HAP-1 (cell line): ENCODE data around the gene FAM76B.
"Not testable (repeated sequence)": the region's sequence is repeated elsewhere in the genome, so short reads cannot be mapped to it uniquely, and the experiment has no call there.

ENCODE experiments used
- DNase-seq, 2 experiments: peaks; one replicate each; pipeline ENCODE4 v3.0.0-alpha.2; 2016 to 2020; ENCODE audit warnings: low spot score in 2 of 2
- H3K27me3 ChIP-seq: fragments of 250-450 bp; sonication (Bioruptor Pico); 2 replicates; pipeline ENCODE4 v1.5.1; 2020; ENCODE audit warnings: low read depth, mild to moderate bottlenecking, moderate library complexity
- H3K36me3 ChIP-seq: fragments of 250-450 bp; sonication (Bioruptor Pico); replicated peaks from 2 replicates; pipeline ENCODE4 v1.5.1; 2020; ENCODE audit warnings: mild to moderate bottlenecking
- H3K4me1 ChIP-seq: fragments of 250-450 bp; sonication (Bioruptor Pico); 2 replicates; pipeline ENCODE4 v1.5.1; 2020; ENCODE audit warnings: mild to moderate bottlenecking
- H3K4me3 ChIP-seq: fragments of 250-450 bp; sonication (Bioruptor Pico); 2 replicates; pipeline ENCODE4 v1.5.1; 2020; ENCODE audit warnings: mild to moderate bottlenecking, moderate library complexity
- H3K9me3 ChIP-seq: fragments of 250-450 bp; sonication (Bioruptor Pico); 2 replicates; pipeline ENCODE4 v1.5.1; 2020; ENCODE audit warnings: mild to moderate bottlenecking, moderate library complexity
- in situ Hi-C: fragments of 300-500 bp; cut with MboI; formaldehyde crosslinking; loops from 3 replicates; pipeline ENCODE4 v1.14.3; 2020; ENCODE audit warnings: low sequenced_read_pairs, inconsistent platforms, mixed read lengths

Gene FAM76B

DNA sequence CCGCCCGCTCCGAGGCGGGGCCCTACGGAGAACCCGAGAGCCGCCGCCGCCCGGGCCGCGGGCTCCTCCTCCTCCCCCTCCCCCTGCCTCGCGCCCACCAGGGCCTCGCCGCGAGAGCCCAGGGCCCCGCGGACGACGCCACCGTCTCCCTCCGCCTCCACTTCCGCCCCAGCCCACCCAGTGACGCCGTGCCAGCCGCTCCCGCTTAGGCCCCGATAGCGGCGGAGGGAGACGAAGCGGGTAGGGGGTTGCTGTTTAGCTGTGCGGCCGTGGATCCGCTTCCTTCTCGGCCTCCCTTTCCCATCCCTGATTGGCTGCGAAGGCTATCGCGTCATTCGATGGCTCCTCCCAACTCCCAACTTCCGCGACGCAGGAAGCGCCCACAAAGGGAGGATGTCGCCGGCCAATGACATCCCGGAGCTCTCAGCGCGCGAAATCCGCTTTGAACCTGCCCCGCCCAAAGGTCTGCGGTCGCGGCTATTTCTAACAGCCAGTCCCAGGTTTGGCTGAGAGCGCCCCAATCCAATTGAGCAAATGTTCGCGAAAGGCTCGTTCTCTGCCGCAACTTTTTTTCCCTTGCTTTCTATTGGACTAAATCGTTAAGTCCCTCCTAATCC, at the start of gene FAM76B:
Gene FAM76B, minus strand, starts transcription at position 277 of the 617 bp plus-strand sequence. CDS start 304 bp downstream, outside the sequence.
- in situ Hi-C loops, result no loop called here
- Histone ChIP-seq H3K4me3 (peak within 1 kb of the TSS; percentile 88), H3K27me3 (no peaks in the 10 kb centered on the region), H3K4me1 (peaks cover 19% of the 10 kb centered on the region), H3K9me3 (no peaks in the 10 kb centered on the region), H3K36me3 (peaks cover 28% of the 10 kb centered on the region)
- peak; percentile 97 for DNase-seq

DNA sequence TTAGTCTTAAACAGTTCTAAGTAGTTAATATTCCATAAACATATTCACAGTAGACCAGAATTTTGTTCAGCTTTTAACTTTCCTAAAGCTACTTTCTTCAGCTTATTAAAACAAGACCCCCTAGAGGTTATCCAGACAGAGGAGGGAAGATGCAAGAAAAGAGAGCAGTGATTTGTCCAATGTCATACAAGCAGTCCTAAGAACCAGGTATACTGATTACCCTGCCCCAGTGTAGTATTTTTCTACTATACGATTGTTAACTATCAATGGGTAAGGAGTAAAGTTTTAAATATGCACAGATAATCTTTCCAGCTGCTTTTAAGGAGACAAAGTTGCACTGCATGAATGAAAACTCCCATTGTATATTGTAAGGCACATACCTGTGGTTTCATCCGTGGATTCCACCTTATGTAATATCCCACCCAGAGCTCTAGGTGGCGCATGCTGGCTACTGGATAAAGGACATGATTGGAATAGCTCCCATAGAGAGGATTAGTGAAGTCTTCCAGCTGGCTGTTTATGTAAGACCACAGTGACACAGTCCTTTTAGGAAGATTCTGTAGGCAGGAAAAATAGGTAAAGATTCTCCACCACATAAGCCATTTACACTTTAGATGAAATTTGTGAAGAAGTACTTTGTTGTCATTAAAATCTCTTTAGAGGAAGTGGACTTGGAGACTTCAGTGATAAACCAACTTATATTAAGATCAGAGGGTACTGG, 46.3 kb upstream of the FAM76B start:
- no peak overlapping the region for H3K4me3 ChIP-seq
- H3K9me3 ChIP-seq, result no peaks in the 10 kb centered on the region
- H3K36me3 ChIP-seq, result peaks cover 58% of the 10 kb centered on the region
- H3K4me1 ChIP-seq, result no peaks in the 10 kb centered on the region
- in situ Hi-C loops, result loop anchor here (25.0 kb wide), 1 partner anchor 551 kb away; the partner anchor contains the start of genes CCDC82 and JRKL
- no peaks in the 10 kb centered on the region for H3K27me3 ChIP-seq
- peak; percentile 80 to 89 for DNase-seq

DNA sequence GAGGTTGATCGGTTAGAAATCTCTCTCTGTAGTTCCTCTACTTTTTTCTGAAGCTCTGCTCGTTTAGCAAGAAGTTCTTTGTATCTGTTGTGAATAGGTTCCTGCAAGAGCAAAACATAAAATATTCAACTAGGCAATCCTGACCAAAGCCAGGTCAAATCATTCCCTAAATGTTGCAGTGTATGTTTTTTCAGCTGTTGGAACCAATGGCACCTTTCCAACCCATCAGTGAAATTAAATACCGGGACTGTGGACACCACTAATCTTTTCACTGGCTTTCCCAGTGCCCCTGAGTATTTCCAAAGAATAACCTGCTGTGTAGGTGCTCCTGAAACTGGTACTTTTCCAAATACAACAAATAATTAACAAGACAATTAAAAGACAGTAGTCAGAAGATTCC, 45.8 kb upstream of the FAM76B start:
- H3K27me3 ChIP-seq, result no peaks in the 10 kb centered on the region
- in situ Hi-C loops, result loop anchor here (25.0 kb wide), 1 partner anchor 552 kb away; the partner anchor contains the start of genes CCDC82 and JRKL
- H3K4me1 ChIP-seq, result no peaks in the 10 kb centered on the region
- no peak overlapping the region for H3K4me3 ChIP-seq
- DNase-seq, result no peak
- H3K36me3 ChIP-seq, result peaks cover 57% of the 10 kb centered on the region
- H3K9me3 ChIP-seq, result no peaks in the 10 kb centered on the region

DNA sequence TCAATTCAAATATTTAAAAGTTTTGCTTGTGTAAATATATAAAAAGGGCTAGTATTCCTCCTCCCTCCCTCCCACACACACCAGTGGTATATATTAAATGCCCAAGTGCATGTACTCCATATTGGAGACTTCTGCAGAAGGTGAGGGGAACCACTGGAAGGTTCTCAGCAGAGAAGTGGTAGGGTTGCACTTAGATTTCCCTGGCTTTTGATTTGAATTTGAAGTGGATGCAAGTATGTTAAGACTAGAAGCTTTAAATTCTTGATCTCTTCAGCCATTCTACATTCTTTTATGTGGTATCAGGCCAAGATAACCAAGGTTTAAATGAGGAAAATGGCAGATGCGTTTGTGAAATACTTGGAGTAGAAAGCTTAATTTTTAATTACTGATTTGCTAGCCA, 43.8 kb upstream of the FAM76B start:
- in situ Hi-C loops, result loop anchor here (25.0 kb wide), 1 partner anchor 554 kb away; the partner anchor contains the start of genes CCDC82 and JRKL
- Histone ChIP-seq H3K4me3 (no peak overlapping the region), H3K4me1 (no peaks in the 10 kb centered on the region), H3K36me3 (peaks cover 61% of the 10 kb centered on the region), H3K9me3 (no peaks in the 10 kb centered on the region), H3K27me3 (no peaks in the 10 kb centered on the region)
- DNase-seq, result no peak

DNA sequence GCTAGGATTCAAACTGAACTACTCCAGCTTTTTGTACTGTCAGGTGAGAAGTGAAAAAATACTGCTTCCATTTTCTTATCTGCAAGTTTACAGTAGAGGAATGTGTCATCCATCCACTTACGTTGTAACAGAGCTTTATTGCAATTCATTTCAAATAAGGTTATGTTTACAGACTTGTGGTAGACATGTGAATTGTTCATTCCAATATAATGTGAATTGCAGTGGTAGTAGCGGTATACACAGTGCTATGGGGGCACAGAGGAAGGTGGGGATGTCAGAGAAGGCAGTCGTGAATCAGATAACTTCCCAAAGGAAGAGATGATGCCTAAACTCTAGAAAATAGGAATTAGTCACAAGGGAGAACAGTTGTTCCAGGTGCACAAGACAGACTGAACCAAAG, 43.2 kb upstream of the FAM76B start:
- Histone ChIP-seq H3K4me1 (no peaks in the 10 kb centered on the region), H3K4me3 (no peak overlapping the region), H3K36me3 (peaks cover 56% of the 10 kb centered on the region), H3K9me3 (no peaks in the 10 kb centered on the region), H3K27me3 (no peaks in the 10 kb centered on the region)
- no peak for DNase-seq
- in situ Hi-C loops, result loop anchor here (25.0 kb wide), 1 partner anchor 555 kb away; the partner anchor contains the start of genes CCDC82 and JRKL

DNA sequence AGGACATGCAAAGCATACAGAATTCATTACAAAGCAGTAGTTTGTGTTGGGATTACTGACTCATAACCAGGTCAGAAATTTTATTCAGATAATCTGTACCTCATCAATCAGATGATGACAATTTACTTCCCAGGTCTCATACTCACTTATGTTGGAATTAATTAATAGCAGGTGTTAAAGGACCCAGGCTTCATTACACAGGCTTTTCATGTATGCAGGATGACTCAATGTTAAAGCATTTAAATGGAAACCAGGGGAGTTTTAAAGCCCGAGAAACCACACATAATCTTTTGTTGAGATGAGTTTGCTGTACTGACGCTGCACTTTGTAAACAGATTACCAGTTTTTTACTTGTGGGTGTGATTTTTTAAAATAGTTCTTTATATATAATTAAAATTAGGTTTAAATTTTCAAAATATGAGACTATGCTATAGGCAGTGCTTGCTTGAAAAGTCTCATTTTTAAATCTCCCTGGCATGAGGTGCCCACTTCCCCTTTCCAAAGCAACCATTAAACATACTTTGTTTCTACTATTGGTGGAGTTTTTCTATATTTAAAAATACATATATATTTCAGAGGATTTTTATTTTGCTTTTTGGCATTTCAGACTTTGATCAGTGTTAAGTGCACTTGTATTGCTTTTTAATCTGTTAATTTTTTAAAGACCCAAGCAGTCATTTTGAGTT, 41.8 kb upstream of the FAM76B start:
- Histone ChIP-seq H3K36me3 (peaks cover 59% of the 10 kb centered on the region), H3K4me3 (no peak overlapping the region), H3K4me1 (no peaks in the 10 kb centered on the region), H3K27me3 (no peaks in the 10 kb centered on the region), H3K9me3 (no peaks in the 10 kb centered on the region)
- DNase-seq, result no peak
- in situ Hi-C loops, result loop anchor here (25.0 kb wide), 1 partner anchor 556 kb away; the partner anchor contains the start of genes CCDC82 and JRKL

DNA sequence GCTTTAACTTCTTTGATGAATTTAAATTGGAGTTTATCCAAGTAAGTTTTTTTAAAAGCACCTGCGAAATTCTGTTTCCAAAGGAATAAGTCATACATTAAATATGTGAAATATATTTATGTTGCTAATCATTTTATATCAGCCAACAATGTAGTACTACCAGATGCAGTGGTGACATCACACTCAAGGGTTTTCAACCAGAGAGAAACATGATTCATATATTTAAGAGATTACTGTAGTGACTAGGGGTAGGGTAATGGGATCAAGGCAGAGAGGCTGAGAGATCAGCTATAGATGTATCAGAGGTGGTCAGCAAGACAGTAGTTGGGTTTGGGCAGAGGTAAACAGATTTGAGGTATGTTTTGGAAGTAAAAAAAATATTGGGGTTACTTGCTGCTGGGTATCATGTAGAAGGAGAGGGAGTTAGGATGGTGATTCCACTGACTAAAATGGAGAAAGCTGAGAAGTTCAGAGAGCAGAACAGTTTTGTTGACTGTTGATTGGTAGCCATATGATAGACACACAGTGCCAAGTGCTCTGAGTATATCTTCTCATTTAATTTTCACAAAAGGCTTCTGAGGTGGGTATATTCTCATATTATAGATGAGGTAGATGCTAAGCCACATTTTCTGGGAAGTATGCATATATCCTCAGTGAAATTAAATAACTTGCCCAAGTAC, 40.1 kb upstream of the FAM76B start:
- H3K4me1 ChIP-seq, result no peaks in the 10 kb centered on the region
- no peaks in the 10 kb centered on the region for H3K9me3 ChIP-seq
- DNase-seq, result no peak
- H3K4me3 ChIP-seq, result no peak overlapping the region
- H3K36me3 ChIP-seq, result peaks cover 56% of the 10 kb centered on the region
- in situ Hi-C loops, result loop anchor here (25.0 kb wide), 1 partner anchor 558 kb away; the partner anchor contains the start of genes CCDC82 and JRKL
- H3K27me3 ChIP-seq, result no peaks in the 10 kb centered on the region

DNA sequence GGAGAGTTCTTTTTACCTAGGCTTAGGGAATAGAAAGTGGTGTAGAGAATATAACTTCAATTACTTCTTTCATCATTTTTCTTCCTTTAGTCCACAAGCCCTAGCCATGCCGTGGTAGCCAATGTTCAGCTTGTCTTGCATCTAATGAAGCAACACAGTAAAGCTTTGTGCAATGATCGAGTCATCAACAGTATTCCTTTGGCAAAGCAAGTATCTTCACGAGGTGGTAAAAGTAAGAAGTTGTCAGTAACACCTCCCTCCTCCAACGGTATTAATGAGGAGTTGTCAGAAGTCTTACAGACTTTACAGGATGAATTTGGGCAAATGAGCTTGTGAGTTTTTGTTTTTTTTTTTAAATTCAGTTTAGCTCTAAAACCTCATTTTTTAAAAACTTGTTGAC, 38.1 kb upstream of the FAM76B start:
- Histone ChIP-seq H3K9me3 (no peaks in the 10 kb centered on the region), H3K4me3 (no peak overlapping the region), H3K36me3 (peaks cover 43% of the 10 kb centered on the region), H3K27me3 (no peaks in the 10 kb centered on the region), H3K4me1 (no peaks in the 10 kb centered on the region)
- DNase-seq, result no peak
- in situ Hi-C loops, result loop anchor here (25.0 kb wide), 1 partner anchor 560 kb away; the partner anchor contains the start of genes CCDC82 and JRKL

DNA sequence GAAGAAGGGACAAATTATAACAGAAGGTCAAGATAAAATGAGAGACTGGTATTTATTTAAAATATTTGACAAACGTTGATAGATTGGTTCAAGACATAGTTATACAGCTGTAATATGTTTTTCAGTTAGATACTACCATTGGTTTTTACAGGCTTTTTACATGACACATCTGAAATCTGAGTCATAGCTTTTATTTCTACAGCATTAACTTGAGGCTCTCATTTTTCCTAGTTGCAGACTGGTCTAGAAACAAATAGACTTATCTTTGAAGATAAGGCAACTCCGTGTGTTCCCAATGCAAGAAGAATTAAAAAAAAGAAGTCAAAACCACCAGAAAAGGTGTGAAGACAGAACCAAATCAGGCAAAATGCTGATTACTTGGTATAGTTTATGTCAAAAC, 32.1 kb upstream of the FAM76B start:
- in situ Hi-C loops, result no loop called here

DNA sequence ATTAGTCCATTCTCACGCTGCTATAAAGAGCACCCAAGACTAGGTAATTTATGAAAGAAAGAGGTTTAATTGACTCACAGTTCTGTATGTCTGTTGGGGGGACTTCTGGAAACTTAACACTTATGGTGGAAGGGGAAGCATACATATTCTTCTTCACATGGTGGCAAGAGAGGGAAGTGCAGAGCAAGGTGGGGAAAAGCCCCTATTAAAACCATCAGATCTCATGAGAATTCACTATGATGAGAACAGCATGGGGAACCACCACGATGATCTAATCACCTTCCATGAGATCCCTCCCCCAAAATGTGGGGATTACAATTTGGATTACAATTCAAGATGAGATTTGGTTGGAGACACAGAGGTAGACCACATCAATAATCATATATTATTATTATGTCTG, 26.5 kb upstream of the FAM76B start:
- H3K36me3 ChIP-seq, result peaks cover 8% of the 10 kb centered on the region
- in situ Hi-C loops, result no loop called here

More for the DNA sequence above, 32.1 kb upstream of the FAM76B start:
- Histone ChIP-seq H3K9me3 (no peaks in the 10 kb centered on the region), H3K27me3 (no peaks in the 10 kb centered on the region), H3K4me3 (no peak overlapping the region), H3K36me3 (peaks cover 27% of the 10 kb centered on the region), H3K4me1 (no peaks in the 10 kb centered on the region)
- DNase-seq, result no peak

DNA sequence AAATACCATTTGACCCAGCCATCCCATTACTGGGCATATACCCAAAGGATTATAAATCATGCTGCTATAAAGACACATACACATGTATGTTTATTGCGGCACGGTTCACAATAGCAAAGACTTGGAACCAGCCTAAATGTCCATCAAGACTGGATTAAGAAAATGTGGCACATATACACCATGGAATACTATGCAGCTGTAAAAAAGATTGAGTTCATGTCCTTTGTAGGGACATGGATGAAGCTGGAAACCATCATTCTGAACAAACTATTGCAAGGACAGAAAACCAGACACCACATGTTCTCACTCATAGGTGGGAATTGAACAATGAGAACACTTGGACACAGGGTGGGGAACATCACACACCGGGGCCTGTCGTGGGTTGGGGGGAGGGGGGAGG, 21.5 kb upstream of the FAM76B start:
- H3K27me3 ChIP-seq, H3K36me3 ChIP-seq, H3K9me3 ChIP-seq, H3K4me3 ChIP-seq, in situ Hi-C loops, DNase-seq: not testable (repeated sequence)
- peaks cover 12% of the 10 kb centered on the region for H3K4me1 ChIP-seq

More for the DNA sequence above, 26.5 kb upstream of the FAM76B start:
- no peak for DNase-seq
- no peaks in the 10 kb centered on the region for H3K9me3 ChIP-seq
- no peaks in the 10 kb centered on the region for H3K27me3 ChIP-seq
- no peak overlapping the region for H3K4me3 ChIP-seq
- H3K4me1 ChIP-seq, result peaks cover 12% of the 10 kb centered on the region

DNA sequence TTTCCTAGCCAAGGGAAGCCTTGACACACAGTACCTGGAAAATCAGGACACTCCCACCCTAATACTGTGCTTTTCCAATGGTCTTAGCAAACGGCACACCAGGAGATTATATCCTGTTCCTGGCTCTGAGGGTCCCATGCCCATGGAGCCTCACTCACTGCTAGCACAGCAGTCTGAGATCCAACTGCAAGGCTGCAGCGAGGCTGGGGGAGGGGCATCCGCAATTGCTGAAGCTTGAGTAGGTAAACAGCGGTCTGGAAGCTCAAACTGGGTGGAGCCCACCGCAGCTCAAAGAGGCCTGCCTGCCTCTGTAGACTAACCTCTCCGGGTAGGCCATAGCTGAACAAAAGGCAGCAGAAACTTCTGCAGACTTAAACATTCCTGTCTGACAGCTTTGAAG, 16.9 kb upstream of the FAM76B start:
- DNase-seq, in situ Hi-C loops, H3K27me3 ChIP-seq, H3K4me3 ChIP-seq, H3K9me3 ChIP-seq, H3K4me1 ChIP-seq: not testable (repeated sequence)
- H3K36me3 ChIP-seq, result peaks cover 23% of the 10 kb centered on the region

DNA sequence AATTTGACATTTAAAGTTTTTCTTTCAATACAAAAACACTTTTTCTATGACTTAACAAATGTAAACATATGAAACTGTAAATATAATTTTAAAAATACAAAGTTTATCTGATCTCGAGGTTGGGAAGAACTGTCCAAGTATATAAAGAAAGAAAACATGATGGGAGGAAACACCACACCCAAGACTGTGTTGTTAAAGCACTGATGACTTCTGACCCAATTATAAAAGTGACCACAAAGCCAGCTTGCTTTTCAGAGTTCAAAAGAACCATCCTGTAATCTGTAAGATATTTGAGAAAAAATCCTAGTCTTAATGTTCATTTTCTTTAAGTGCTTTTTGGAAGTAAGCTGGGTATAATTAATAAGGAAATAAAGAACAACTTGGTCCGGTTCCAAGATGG, 16.3 kb upstream of the FAM76B start:
- no peak for DNase-seq
- peaks cover 25% of the 10 kb centered on the region for H3K36me3 ChIP-seq
- no peaks in the 10 kb centered on the region for H3K9me3 ChIP-seq
- in situ Hi-C loops, result no loop called here
- no peak overlapping the region for H3K4me3 ChIP-seq
- no peaks in the 10 kb centered on the region for H3K27me3 ChIP-seq
- no peaks in the 10 kb centered on the region for H3K4me1 ChIP-seq
